ENCODE measurements around the gene CMC4.

DNA sequence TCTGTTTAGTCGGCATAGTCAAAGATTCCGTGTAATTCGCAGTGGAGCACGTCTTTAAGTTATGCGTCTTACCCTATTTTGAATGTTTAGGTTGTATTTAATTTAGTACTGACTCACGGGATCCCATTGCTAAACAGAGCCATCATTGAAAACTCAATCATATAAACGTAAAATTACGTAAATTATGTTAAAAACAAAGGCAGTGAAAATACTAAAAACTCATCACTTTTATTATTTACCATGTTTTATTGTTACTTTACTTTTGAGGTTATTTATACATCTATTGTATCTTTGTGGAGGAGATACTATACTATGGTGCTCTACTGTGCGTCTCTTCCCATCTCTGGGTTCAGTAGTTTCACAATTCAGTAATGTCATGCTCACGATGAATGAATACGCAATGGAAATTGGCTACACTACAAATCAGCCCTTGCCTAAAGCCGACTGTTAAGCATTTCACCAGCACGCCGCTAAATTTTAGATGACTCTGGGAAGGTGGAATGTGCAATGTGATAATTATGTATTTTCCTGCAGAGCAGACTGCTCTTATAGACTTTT is 43.3 kb downstream of the CMC4 start:
- TF ChIP-seq, protein P1, sequence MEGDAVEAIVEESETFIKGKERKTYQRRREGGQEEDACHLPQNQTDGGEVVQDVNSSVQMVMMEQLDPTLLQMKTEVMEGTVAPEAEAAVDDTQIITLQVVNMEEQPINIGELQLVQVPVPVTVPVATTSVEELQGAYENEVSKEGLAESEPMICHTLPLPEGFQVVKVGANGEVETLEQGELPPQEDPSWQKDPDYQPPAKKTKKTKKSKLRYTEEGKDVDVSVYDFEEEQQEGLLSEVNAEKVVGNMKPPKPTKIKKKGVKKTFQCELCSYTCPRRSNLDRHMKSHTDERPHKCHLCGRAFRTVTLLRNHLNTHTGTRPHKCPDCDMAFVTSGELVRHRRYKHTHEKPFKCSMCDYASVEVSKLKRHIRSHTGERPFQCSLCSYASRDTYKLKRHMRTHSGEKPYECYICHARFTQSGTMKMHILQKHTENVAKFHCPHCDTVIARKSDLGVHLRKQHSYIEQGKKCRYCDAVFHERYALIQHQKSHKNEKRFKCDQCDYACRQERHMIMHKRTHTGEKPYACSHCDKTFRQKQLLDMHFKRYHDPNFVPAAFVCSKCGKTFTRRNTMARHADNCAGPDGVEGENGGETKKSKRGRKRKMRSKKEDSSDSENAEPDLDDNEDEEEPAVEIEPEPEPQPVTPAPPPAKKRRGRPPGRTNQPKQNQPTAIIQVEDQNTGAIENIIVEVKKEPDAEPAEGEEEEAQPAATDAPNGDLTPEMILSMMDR (IDR thresholded peaks at IDR 0.05) = no peak
- peak; percentile 42 for TF ChIP-seq POLR2A (IDR thresholded peaks at IDR 0.05)

Data from transverse colon (tissue), 3 donors.